GM19035 (cell line): ENCODE results near the gene DNAJC6.

ENCODE experiments used
- ATAC-seq: cut with Tn5 transposase; IDR thresholded peaks from one replicate; pipeline ENCODE4 v1.9.1; 2021; ENCODE audit not compliant: unreplicated experiment

DNAJC6 gene

DNA sequence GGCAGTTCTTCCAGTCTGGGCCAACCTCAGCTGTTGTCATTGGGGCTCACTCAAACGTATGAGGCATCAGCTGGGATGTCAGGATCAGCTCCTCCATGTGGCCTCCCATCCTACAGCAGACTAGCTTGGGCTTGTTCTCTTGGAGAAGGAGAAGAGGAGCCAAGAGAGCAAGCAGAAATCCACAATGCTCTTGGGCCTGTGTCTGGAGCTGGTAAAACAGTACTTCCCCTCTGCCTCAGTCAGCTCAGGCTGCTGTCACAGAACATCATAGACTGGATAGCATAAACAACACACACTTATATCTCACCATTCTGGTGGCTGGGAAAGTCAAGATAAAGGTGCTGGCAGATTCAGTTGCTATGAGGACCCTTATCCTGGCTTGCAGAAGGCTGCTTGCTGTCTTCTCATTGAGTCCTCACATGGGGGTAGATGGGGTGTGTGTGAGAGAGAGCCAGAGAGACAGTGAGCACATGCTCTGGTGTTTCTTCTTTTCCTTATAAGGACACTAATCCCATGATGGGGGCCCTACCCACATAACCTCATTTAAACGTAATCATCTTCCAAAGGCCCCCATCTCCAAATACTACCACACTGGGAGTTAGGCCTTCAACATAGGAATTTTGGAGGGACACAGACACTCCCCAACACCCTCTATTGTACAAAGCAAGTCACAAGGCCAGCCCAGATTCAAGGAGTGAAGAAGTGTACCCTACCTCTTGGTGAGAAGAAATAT is 16.3 kb upstream of the DNAJC6 start:
- ATAC-seq = no peak

GRCh38 chr1:65297706-65298105 is 11.6 kb upstream of the DNAJC6 start:
- ATAC-seq = no peak

- no peak for ATAC-seq
Observed at GRCh38 chr1:65299328-65299727, 10.0 kb upstream of the DNAJC6 start.

GRCh38 chr1:65308781-65309303 is 501 bp upstream of the DNAJC6 start:
- no peak for ATAC-seq

- ATAC-seq = no peak
Observed at GRCh38 chr1:65310078-65310587, 790 bp downstream of the DNAJC6 start.

DNA sequence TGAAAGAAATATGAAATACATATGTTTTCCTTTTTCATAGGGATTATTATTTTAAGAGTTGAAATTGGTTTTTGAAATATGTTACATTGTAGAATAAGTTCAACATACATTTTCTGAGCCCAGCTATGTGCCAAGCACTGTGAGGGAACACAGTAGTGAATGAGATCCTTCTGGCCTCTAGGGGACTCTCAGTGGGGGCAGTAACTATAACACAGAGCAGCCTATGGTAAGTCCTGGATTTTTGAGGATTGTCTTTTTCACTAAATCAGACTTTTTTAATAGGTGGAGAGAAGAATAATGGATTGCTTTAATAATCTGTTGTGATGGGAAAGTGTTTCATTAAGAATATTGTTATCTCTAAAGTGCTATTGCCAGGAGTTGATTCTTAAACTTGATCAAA is 2.4 kb downstream of the DNAJC6 start:
- ATAC-seq = no peak

- ATAC-seq = no peak
Observed at GRCh38 chr1:65316233-65316632, 6.9 kb downstream of the DNAJC6 start.

GRCh38 chr1:65317866-65318653 is 8.7 kb downstream of the DNAJC6 start:
- no peak for ATAC-seq

DNA sequence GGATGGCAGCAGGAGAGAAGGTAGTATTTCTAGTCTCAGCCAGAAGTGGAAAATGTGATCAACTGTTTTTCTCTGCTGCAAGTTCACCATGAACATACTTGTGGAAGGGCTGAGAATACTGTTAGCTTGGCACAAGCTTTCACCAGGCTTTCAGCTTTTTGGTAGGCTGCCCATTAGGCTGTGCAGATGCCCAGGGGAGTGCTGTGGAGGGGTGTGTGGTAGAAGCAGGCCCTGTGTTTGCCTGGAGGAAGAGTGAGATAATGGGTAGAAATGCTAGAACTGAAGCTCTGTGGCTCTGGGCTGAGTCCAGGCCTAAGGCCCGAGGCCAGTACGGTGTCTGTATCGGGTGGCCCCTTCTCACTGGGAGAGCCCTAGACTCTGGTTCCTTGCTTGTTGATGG is 9.8 kb downstream of the DNAJC6 start:
- ATAC-seq = no peak

- no peak for ATAC-seq
Observed at GRCh38 chr1:65319754-65320153, 10.4 kb downstream of the DNAJC6 start.

- ATAC-seq = no peak
Observed at GRCh38 chr1:65321879-65322278, 12.5 kb downstream of the DNAJC6 start.

- no peak for ATAC-seq
Observed at GRCh38 chr1:65323246-65323645, 13.9 kb downstream of the DNAJC6 start.

DNA sequence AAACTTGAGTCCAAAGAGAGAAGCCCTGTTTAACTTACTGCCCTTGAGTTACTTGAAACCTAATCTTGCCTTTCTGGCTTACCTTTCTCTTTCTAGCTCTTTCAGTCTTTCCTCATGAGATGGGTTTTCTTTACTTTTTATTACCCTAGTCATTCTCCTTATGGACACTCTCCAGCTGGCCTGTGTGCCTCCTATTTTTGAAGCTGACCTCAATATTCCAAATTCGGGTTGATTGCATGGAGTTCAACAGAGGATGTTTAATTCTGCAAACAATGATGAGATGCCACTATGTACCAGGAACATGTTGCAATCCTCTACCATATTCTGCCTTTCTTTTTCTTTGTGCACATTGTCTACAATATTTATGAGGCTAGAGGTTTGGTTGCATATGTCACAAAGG is 20.7 kb downstream of the DNAJC6 start:
- ATAC-seq = no peak

DNA sequence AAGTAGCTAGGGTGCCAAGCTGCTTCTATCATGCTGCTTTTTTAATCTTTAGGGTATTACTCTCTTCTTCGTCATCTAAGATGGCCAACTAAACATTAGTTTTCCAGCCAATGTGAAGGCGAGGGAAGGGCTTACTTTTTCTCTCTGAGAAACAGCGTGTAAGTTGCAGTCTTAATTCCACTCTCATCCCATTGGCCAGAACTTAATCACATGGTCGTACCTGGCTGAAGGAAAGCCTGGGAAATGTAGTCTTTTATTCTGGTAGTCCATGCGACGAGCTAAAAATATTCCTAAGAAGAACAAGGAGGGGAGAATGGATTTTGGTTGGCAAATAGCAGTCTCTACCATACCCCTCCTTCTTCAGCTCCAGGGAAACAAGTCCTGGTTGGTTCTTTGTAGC is 21.5 kb downstream of the DNAJC6 start:
- ATAC-seq = no peak

GRCh38 chr1:65332821-65333220 is 23.5 kb downstream of the DNAJC6 start:
- ATAC-seq = no peak

DNA sequence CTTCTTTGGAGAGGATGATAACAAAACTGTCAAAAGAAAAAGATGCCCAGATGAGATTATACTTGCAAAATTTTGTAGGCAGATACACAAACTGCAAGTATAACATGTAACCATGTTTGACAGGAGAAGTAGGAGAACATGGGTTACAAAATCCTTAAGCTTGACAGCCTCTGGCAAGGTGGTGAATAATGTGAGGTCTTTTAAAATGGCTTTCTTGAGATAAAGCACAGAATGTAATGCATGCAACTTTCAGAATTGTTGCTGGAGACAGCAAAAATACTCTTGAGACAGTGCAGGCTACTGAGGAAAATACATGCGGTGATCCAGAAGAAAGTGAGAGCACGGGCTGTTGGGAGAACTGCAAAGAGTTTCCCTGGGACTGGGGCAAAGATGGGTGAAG is 24.7 kb downstream of the DNAJC6 start:
- ATAC-seq = no peak

- no peak for ATAC-seq
Observed at GRCh38 chr1:65339866-65340468, 30.6 kb downstream of the DNAJC6 start.

DNA sequence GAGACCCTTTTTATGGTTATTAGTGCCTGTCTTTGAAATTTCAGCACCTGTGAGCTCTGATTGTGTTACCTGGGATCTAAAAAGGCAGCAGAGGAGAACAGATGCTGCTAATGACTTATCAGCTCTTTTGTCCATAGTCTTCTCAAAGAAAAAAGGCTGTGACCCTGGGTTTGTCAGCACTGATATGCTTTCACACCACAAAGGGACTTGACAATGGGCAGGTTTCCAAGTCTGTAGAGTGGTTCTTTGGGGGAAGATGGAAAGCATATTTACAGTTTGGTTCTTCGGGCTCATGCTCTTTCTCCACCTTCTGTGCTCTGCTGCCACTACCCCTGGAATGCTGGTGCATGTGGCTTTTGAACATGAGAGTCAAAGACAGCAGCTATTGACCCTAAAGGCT is 32.0 kb downstream of the DNAJC6 start:
- ATAC-seq = no peak

DNA sequence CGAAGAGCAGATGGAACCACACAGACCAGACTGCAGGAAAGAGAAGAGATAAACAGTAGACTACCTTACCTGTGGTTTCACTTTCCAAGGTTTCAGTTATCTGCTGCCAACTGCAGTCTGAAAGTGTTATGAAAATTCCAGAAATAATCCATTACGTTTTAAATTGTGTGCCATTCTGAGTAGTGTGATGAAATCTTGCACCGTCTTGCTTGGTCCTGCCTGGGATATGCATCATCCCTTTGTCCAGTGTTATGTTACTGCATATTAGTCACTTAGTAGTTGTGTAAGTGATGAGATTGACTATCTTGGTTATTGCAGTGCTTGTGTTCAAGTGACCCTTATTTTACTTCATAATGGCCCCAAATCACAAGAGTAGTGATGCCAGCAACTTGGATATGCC is 33.9 kb downstream of the DNAJC6 start:
- ATAC-seq = no peak

DNA sequence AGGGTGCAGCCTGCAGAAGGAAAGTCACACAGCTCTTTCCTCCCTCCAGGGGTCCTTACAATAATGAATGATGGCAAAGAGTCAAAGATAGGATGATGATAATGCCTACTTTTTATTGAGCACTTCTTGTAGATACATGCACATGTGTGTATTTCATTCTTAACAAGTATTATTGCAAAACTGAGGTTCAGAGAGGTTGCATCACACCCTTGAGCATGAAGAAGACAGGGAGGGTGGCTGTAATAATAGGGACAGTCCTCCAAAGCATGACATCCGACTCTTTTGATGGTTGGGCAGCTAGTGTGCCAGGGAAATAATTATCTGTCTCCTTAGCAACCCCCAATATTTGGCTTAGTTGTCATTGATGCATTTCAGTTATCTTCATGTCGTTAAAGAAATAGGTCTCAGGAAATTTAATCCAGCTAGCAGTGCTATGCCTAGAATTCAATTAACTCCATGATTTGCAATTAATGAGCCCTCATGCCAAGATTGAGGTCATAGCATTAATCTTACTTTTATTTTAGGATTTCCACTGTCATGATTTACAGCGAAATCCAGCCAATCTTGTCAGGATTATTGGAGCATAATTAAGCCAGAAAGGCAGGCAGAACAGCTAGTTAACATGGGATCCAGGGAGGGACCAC is 35.0 kb downstream of the DNAJC6 start:
- no peak for ATAC-seq

GRCh38 chr1:65346190-65346589 is 36.8 kb downstream of the DNAJC6 start:
- ATAC-seq = no peak
